Esophagus muscularis mucosa (tissue), 4 donors: ENCODE results near the gene C9orf85.

Source experiments
- EP300 ChIP-seq: sonication (generic); formaldehyde crosslinking; IDR thresholded peaks from one replicate; pipeline ENCODE4 v1.6.1; 2017; ENCODE audit warnings: antibody characterized with exemption
- POLR2A ChIP-seq: fragments of 450-650 bp; IDR thresholded peaks from one replicate; pipeline ENCODE4 v1.6.1; 2017; ENCODE audit warnings: antibody characterized with exemption, moderate library complexity, mild to moderate bottlenecking, low read depth
- POLR2AphosphoS5 ChIP-seq, 2 donors: sonication (generic); formaldehyde crosslinking; IDR thresholded peaks; one replicate each; pipeline ENCODE4 v1.6.1; 2017; ENCODE audit warnings: antibody characterized with exemption in 2 of 2
- TF ChIP-seq, protein P1 (sequence below), 3 experiments: fragments of 200-600 bp in 2 of 3; fragments of 450-650 bp in 1 of 3; sonication (generic) in 2 of 3; IDR thresholded peaks; one replicate each; pipeline ENCODE4 v1.5.1; 2017 to 2019; ENCODE audit warnings: antibody characterized with exemption in 3 of 3, mild to moderate bottlenecking in 2 of 3, moderate library complexity in 1 of 3

DNA sequence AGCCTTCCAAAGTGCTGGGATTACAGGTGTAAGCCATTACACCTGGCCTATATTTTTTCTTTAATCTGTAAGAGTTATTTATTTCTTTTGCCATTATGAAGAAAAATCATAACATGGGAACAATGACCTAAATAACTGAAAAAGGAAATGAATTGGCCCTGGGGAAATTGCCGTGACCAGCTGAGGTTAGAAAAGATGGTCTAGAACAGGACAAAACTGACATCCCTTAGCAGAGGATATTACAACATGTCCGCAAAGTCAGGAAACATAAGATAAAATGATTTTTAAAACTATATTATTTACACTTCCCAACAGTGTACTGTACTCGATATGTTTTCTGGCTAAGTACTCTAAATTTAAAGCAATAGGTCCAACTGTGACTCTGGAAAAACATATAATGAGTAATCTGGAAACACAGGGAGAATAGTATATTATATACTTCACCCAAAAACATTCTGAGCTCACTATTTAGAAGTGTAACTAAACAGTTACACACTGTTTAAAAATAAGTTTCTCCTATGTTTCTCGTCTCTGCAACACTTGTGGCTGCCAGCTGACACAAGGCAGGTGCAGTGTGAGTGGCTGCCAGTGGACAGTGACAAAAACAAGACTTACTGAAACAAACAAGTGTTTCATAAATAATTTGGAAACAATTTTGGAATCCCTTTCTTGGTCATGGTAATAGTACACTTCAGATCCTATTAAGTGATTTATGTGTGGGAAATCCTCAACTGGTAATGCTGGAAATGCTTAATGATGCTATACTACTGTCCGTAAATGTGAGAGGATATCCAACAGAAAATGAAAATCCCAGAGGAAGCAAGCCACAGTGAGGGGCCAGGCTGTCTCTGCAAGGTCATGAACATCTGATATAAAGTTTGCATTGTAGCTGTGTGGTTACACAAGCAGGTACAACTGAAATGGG lies 69.1 kb downstream of the C9orf85 start:
- TF ChIP-seq, protein P1, sequence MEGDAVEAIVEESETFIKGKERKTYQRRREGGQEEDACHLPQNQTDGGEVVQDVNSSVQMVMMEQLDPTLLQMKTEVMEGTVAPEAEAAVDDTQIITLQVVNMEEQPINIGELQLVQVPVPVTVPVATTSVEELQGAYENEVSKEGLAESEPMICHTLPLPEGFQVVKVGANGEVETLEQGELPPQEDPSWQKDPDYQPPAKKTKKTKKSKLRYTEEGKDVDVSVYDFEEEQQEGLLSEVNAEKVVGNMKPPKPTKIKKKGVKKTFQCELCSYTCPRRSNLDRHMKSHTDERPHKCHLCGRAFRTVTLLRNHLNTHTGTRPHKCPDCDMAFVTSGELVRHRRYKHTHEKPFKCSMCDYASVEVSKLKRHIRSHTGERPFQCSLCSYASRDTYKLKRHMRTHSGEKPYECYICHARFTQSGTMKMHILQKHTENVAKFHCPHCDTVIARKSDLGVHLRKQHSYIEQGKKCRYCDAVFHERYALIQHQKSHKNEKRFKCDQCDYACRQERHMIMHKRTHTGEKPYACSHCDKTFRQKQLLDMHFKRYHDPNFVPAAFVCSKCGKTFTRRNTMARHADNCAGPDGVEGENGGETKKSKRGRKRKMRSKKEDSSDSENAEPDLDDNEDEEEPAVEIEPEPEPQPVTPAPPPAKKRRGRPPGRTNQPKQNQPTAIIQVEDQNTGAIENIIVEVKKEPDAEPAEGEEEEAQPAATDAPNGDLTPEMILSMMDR (IDR thresholded peaks at IDR 0.05) = no peak
- TF ChIP-seq POLR2AphosphoS5 (IDR thresholded peaks at IDR 0.05) = no peak
- no peak for TF ChIP-seq POLR2A
- no peak for TF ChIP-seq EP300
